H1 (cell line): ENCODE data around the gene CADPS. TPM values are rescaled to one million over a fixed set of nuclear protein-coding genes. Genes with fewer than 3 reads are reported as not detected.

ENCODE experiments used
- BCL11A ChIP-seq, 2 experiments: IDR thresholded peaks; one replicate each; pipeline ENCODE4 v1.6.1; 2011; ENCODE audit warnings: low read depth in 2 of 2, low read length in 2 of 2, mild to moderate bottlenecking in 2 of 2
- SAP30 ChIP-seq: fragments of 300-600 bp; sonication (generic); IDR thresholded peaks from 2 replicates; pipeline ENCODE4 v1.7.1; 2012; ENCODE audit warnings: low read length, moderate library complexity, mild to moderate bottlenecking, inconsistent platforms; ENCODE audit not compliant: insufficient read depth, insufficient replicate concordance
- polyA plus RNA-seq, 7 experiments: library from polyadenylated mRNA; depleted of rRNA in 3 of 7; stranded (reverse) in 5 of 7; unstranded in 2 of 7; fragments of >200 nt in 5 of 7; fragments of 200-250 nt in 2 of 7; gene quantifications; 1 replicate in 5 of 7; 2 replicates in 1 of 7; 4 replicates in 1 of 7; pipeline versions ENCODE4 v1.2.1 to v1.2.3, GENCODE V29; 2011 to 2013; ENCODE audit warnings: missing spikeins in 2 of 7, mixed read lengths in 2 of 7
- total RNA-seq: library from RNA; stranded (reverse); fragmentation: NEBNext Ultra II Directional; extraction: Animal tissue kit (Norgen Biotek cat#: 25700); gene quantifications from 2 replicates; pipeline ENCODE4 v1.2.1, GENCODE V29; 2021

Gene CADPS
- total and polyA plus RNA-seq, 2 of the 8 experiments (the other 6 are each of a cell fraction or from before 2014, with no cell fraction given), result 7.1 to 10.2 TPM

DNA sequence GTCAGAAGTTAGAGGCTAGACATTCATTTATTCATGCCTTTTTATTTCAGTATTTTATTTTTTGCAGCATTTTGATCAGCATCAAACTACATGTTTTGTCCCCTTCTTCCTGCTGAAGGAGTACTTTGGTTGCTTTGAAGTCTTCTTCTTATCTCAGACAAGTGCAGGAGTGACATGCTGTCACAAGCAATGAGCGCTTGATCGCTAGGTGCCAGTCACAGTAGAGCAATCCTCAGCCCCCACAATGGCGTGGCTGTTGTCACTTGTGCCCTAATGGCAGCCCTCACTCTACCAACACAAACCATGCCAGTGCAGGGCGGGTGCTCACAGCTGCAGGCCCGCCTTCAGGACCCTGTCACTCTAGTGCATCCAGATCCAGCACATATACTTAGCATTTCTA lies 317.2 kb downstream of the CADPS start (continued):
- TF ChIP-seq SAP30, result no peak
- TF ChIP-seq BCL11A (IDR thresholded peaks at IDR 0.05; ENCODE audit: low read depth in 2 of 2, low read length in 2 of 2), result no peak
